IMR-90 (cell line): ENCODE measurements around the gene EML5. TPM values are rescaled to one million over a fixed set of nuclear protein-coding genes. Genes with fewer than 3 reads are reported as not detected.
A peak's percentile ranks its signal among the peaks of the same experiment; 100 is the strongest.

ENCODE experiments used
- ATAC-seq: fragments of 200-7000 bp; cut with Tn5 transposase; 2 replicates; pipeline ENCODE4 v1.9.1; 2020; ENCODE audit warnings: low read depth, mild to moderate bottlenecking, moderate library complexity
- BruUV-seq: library from RNA; stranded (reverse); fragments of 400-500 nt; replicated peaks from 2 replicates; lab custom pipeline; 2021; lab: Mats Ljungman, UMichigan
- CTCF ChIA-PET: fragments of 300-600 bp; formaldehyde crosslinking; extraction: SDS; loops from one replicate; lab custom pipeline; 2021; ENCODE audit warnings: antibody characterized with exemption; lab: Yijun Ruan, JAX
- POLR2A ChIA-PET: fragments of 300-600 bp; sonication (Branson Sonifier 250); formaldehyde crosslinking; loops from one replicate; lab custom pipeline; 2022; ENCODE audit warnings: antibody characterized with exemption; ENCODE audit not compliant: unreplicated experiment; lab: Charles Lee
- DNase-seq: peaks from one replicate; pipeline ENCODE4 v3.0.0; 2013
- H2AFZ ChIP-seq: replicated peaks from 2 replicates; pipeline ENCODE3; 2013; ENCODE audit warnings: low read length, mild to moderate bottlenecking; ENCODE audit not compliant: poor library complexity
- H2AK5ac ChIP-seq: 2 replicates; pipeline ENCODE4 v1.6.1; 2013; ENCODE audit warnings: low read depth, low read length, inconsistent platforms
- H2AK9ac ChIP-seq: replicated peaks from 2 replicates; pipeline ENCODE3; 2013; ENCODE audit warnings: mild to moderate bottlenecking, low read depth, low read length, moderate library complexity; ENCODE audit not compliant: poor library complexity
- H2BK120ac ChIP-seq: 2 replicates; pipeline ENCODE4 v1.6.1; 2013; ENCODE audit warnings: low read depth, low read length, inconsistent platforms
- H2BK15ac ChIP-seq: 3 replicates; pipeline ENCODE4 v1.6.1; 2013; ENCODE audit warnings: low read depth, low read length, inconsistent platforms
- H2BK20ac ChIP-seq: 2 replicates; pipeline ENCODE4 v1.6.1; 2013; ENCODE audit warnings: low read depth, mild to moderate bottlenecking, inconsistent platforms, low read length, moderate library complexity
- H2BK5ac ChIP-seq: 2 replicates; pipeline ENCODE4 v1.6.1; 2013; ENCODE audit warnings: mild to moderate bottlenecking, low read depth, low read length, inconsistent platforms; ENCODE audit not compliant: poor library complexity, severe bottlenecking
- H3K14ac ChIP-seq: replicated peaks from 2 replicates; pipeline ENCODE4 v1.6.1; 2013; ENCODE audit warnings: low read depth, low read length, inconsistent platforms
- H3K18ac ChIP-seq: 2 replicates; pipeline ENCODE4 v1.6.1; 2013; ENCODE audit warnings: low read depth, low read length, control low read depth
- H3K23ac ChIP-seq: 2 replicates; pipeline ENCODE4 v1.6.1; 2013; ENCODE audit warnings: low read depth, low read length, inconsistent platforms
- H3K27ac ChIP-seq: 2 replicates; pipeline ENCODE4 v1.5.1; 2013; ENCODE audit warnings: mild to moderate bottlenecking, control low read depth, low read length; ENCODE audit not compliant: insufficient read depth
- H3K27me3 ChIP-seq: 2 replicates; pipeline ENCODE4 v1.6.1; 2013; ENCODE audit warnings: low read length; ENCODE audit not compliant: control insufficient read depth, insufficient read depth
- H3K36me3 ChIP-seq: 2 replicates; pipeline ENCODE4 v1.6.1; 2013; ENCODE audit warnings: low read length, mixed read lengths; ENCODE audit not compliant: control insufficient read depth, insufficient read depth
- H3K4ac ChIP-seq: 2 replicates; pipeline ENCODE4 v1.6.1; 2013; ENCODE audit warnings: low read depth, low read length, inconsistent platforms
- H3K4me1 ChIP-seq: 2 replicates; pipeline ENCODE4 v1.6.1; 2013; ENCODE audit warnings: low read length, mixed read lengths; ENCODE audit not compliant: control insufficient read depth, insufficient read depth
- H3K4me2 ChIP-seq: 2 replicates; pipeline ENCODE4 v1.6.1; 2013; ENCODE audit warnings: low read depth, mild to moderate bottlenecking, control low read depth, low read length, moderate library complexity
- H3K4me3 ChIP-seq: 2 replicates; pipeline ENCODE4 v1.5.1; 2013; ENCODE audit warnings: low read depth, mild to moderate bottlenecking, control low read depth, low read length, moderate library complexity; ENCODE audit not compliant: insufficient read depth
- H3K56ac ChIP-seq: 2 replicates; pipeline ENCODE4 v1.6.1; 2013; ENCODE audit warnings: low read length, inconsistent platforms; ENCODE audit not compliant: insufficient read depth; ENCODE audit errors: extremely low read depth
- H3K79me1 ChIP-seq, 2 experiments: 2 replicates each; pipeline ENCODE4 v1.6.1; 2013; ENCODE audit warnings: low read length in 2 of 2, inconsistent platforms in 1 of 2, low read depth in 1 of 2
- H3K9ac ChIP-seq: 2 replicates; pipeline ENCODE4 v1.6.1; 2013; ENCODE audit warnings: low read depth, low read length, control low read depth
- H3K9me1 ChIP-seq: 2 replicates; pipeline ENCODE4 v1.6.1; 2013; ENCODE audit warnings: low read length, inconsistent platforms; ENCODE audit not compliant: insufficient read depth
- H3K9me3 ChIP-seq: 2 replicates; pipeline ENCODE4 v1.6.1; 2013; ENCODE audit warnings: low read length; ENCODE audit not compliant: control insufficient read depth, insufficient read depth
- H4K20me1 ChIP-seq: 2 replicates; pipeline ENCODE4 v1.6.1; 2013; ENCODE audit warnings: low read length, inconsistent platforms; ENCODE audit not compliant: insufficient read depth
- H4K5ac ChIP-seq: 2 replicates; pipeline ENCODE4 v1.6.1; 2013; ENCODE audit warnings: mild to moderate bottlenecking, low read depth, low read length, control low read depth
- H4K8ac ChIP-seq, 2 experiments: 2 replicates each; pipeline ENCODE4 v1.6.1; 2013; ENCODE audit warnings: low read depth in 2 of 2, low read length in 2 of 2, control low read depth in 1 of 2, inconsistent platforms in 1 of 2
- H4K91ac ChIP-seq: 2 replicates; pipeline ENCODE4 v1.6.1; 2013; ENCODE audit warnings: low read depth, low read length, inconsistent platforms; ENCODE audit not compliant: insufficient read depth
- BHLHE40 ChIP-seq: fragments of 150-350 bp; IDR thresholded peaks from 2 replicates; pipeline ENCODE4 v1.6.1; 2016; ENCODE audit warnings: mild to moderate bottlenecking, low read depth, low read length
- CEBPB ChIP-seq: IDR thresholded peaks from 2 replicates; pipeline ENCODE4 v1.6.1; 2012; ENCODE audit warnings: low read depth, low read length, improper control_type of control experiment
- FOS ChIP-seq: fragments of 150-350 bp; IDR thresholded peaks from 2 replicates; pipeline ENCODE4 v1.6.1; 2016; ENCODE audit warnings: low read depth, low read length
- MAFK ChIP-seq: IDR thresholded peaks from 2 replicates; pipeline ENCODE4 v1.6.1; 2012; ENCODE audit warnings: low read depth, low read length, improper control_type of control experiment
- MAZ ChIP-seq: IDR thresholded peaks from 2 replicates; pipeline ENCODE4 v1.6.1; 2012; ENCODE audit warnings: low read depth, mild to moderate bottlenecking, low read length, improper control_type of control experiment, moderate library complexity, borderline replicate concordance
- NFE2L2 ChIP-seq: fragments of 150-350 bp; IDR thresholded peaks from 2 replicates; pipeline ENCODE4 v1.6.1; 2016; ENCODE audit warnings: low read depth, mild to moderate bottlenecking, low read length
- RCOR1 ChIP-seq: IDR thresholded peaks from 2 replicates; pipeline ENCODE4 v1.6.1; 2012; ENCODE audit warnings: mild to moderate bottlenecking, low read length, improper control_type of control experiment; ENCODE audit not compliant: insufficient replicate concordance
- WGBS, 2 experiments: methylation state at CpG; one replicate each; pipeline versions ENCODE4 v1.1.5 to v1.1.7; 2013; ENCODE audit warnings: missing lambda C conversion rate in 2 of 2; ENCODE audit not compliant: insufficient read length in 1 of 2; ENCODE audit errors: extremely low coverage in 2 of 2; 5-methylcytosine and 5-hydroxymethylcytosine counted together
- dilution Hi-C: fragments of 300-500 bp; cut with HindIII; formaldehyde crosslinking; loops from one replicate; pipeline ENCODE4 v1.14.3; 2018; ENCODE audit warnings: low sequenced_read_pairs; ENCODE audit not compliant: unreplicated experiment
- in situ Hi-C: fragments of 300-500 bp; cut with MboI; formaldehyde crosslinking; loops from 3 replicates; pipeline ENCODE4 v1.14.3; 2019; ENCODE audit warnings: low sequenced_read_pairs, inconsistent platforms, mixed read lengths
- intact Hi-C: fragments of 100-400 bp; cut with micrococcal nuclease; formaldehyde crosslinking; loops from 2 replicates; pipeline ENCODE4 v1.10.0; 2022
- polyA plus RNA-seq, 3 experiments: library from polyadenylated mRNA; depleted of rRNA; stranded (reverse); fragments of >200 nt; gene quantifications; 2 replicates each; pipeline ENCODE4 v1.2.3, GENCODE V29; 2012; ENCODE audit warnings: low replicate concordance in 1 of 3
- total RNA-seq: library from RNA; depleted of rRNA; stranded (reverse); fragments of >200 nt; gene quantifications from 2 replicates; pipeline ENCODE4 v1.2.3, GENCODE V29; 2012
- TF ChIP-seq, protein P1 (sequence below): fragments of 150-350 bp; IDR thresholded peaks from 2 replicates; pipeline ENCODE4 v1.6.1; 2016; ENCODE audit warnings: low read depth, mild to moderate bottlenecking, low read length, moderate library complexity, borderline replicate concordance

Gene EML5
- total and polyA plus RNA-seq, 2 of the 4 experiments (the other 2 are of a cell fraction): 8.1 to 22.2 TPM

- no peak overlapping the region for H3K27ac ChIP-seq
- H2BK15ac ChIP-seq: no peak overlapping the region
- H3K9me3 ChIP-seq: no peaks in the 10 kb centered on the region
- H3K27me3 ChIP-seq: no peaks in the 10 kb centered on the region
- no peak overlapping the region for H4K91ac ChIP-seq
- H4K20me1 ChIP-seq: no peaks in the 10 kb centered on the region
- H4K8ac ChIP-seq: no peak overlapping the region
- H3K4me2 ChIP-seq: peak overlapping the region; percentile 36; the same call in 1 of the 2 replicates
- no peak overlapping the region for H3K23ac ChIP-seq
- no peak overlapping the region for H3K4ac ChIP-seq
- in situ Hi-C loops: no loop called here
- ATAC-seq (no peak), DNase-seq (peak; percentile 23)
- H2BK20ac ChIP-seq: no peak overlapping the region
- H3K18ac ChIP-seq: peak overlapping the region; percentile 83; the same call in 1 of the 2 replicates
- peaks cover 4% of the 10 kb centered on the region; the same call in 1 of the 2 replicates for H3K4me1 ChIP-seq
- no peak overlapping the region for H2AFZ ChIP-seq
- H2BK5ac ChIP-seq: no peak overlapping the region
- H3K4me3 ChIP-seq: no peak overlapping the region
- H2BK120ac ChIP-seq: no peak overlapping the region
- no CpG with 5 or more reads among the region's 1 CpG for WGBS, 2 experiments
- H3K56ac ChIP-seq: no peak overlapping the region
- H3K36me3 ChIP-seq: no peaks in the 10 kb centered on the region
- intact Hi-C loops: loop anchor here (5.0 kb wide), 1 partner anchor 57 kb away; no protein-coding TSS in a partner anchor
- no peak overlapping the region for H2AK9ac ChIP-seq
- H2AK5ac ChIP-seq: no peak overlapping the region
- peaks cover 6 to 22% of the 10 kb centered on the region in 2 experiments; a peak in 3 of 4 replicates for H3K79me1 ChIP-seq
- H3K9ac ChIP-seq: no peak overlapping the region
- 0 out of 2 replicates have a peak, but pooled peaks cover 2% of the 10 kb centered on the region for H3K9me1 ChIP-seq
- CTCF ChIA-PET: no interaction called here
- H3K14ac ChIP-seq: no peak overlapping the region; the same call in 1 of the 2 replicates
- no TSS peak for BruUV-seq
- dilution Hi-C loops: no loop called here
- TF ChIP-seq MAZ (no peak), CEBPB (no peak), RCOR1 (no peak), MAFK (peak; percentile 69), FOS (no peak), BHLHE40 (no peak), NFE2L2 (no peak)
- TF ChIP-seq, protein P1, sequence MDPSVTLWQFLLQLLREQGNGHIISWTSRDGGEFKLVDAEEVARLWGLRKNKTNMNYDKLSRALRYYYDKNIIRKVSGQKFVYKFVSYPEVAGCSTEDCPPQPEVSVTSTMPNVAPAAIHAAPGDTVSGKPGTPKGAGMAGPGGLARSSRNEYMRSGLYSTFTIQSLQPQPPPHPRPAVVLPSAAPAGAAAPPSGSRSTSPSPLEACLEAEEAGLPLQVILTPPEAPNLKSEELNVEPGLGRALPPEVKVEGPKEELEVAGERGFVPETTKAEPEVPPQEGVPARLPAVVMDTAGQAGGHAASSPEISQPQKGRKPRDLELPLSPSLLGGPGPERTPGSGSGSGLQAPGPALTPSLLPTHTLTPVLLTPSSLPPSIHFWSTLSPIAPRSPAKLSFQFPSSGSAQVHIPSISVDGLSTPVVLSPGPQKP: no peak
- POLR2A ChIA-PET: no interaction called here
- H4K5ac ChIP-seq: no peak overlapping the region; the same call in 1 of the 2 replicates
Observed at GRCh38 chr14:88749139-88749538, 43.6 kb downstream of the EML5 start.
